ENCODE measurements around the gene SLX4IP. TPM values are rescaled to one million over a fixed set of nuclear protein-coding genes. Genes with fewer than 3 reads are reported as not detected.

The SLX4IP gene
- total RNA-seq, 1 experiment from 2014 or later = 7.4 TPM

DNA sequence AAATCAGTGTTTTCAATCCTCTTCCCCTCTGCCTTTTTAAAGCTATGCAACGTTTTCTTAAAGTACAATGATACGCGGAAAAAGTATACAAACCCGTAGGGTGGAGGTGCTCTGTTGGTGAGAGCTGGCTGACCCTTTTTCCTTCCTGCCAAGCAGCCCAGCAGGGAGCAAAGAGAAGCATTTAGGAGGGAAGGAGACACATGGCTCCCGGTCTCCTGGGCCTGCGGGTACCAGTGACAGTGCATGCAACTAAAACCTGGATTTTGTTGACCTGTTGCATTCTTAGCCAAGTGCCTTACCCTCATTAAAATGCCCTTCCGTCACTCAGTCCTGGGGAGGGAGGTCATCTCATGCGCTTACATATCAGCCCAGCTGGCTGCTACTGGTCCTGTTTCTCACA, 87.2 kb downstream of the SLX4IP start (continued):
- TF ChIP-seq RORB (CRISPR knock-in tag; IDR thresholded peaks at IDR 0.05) = no peak

DNA sequence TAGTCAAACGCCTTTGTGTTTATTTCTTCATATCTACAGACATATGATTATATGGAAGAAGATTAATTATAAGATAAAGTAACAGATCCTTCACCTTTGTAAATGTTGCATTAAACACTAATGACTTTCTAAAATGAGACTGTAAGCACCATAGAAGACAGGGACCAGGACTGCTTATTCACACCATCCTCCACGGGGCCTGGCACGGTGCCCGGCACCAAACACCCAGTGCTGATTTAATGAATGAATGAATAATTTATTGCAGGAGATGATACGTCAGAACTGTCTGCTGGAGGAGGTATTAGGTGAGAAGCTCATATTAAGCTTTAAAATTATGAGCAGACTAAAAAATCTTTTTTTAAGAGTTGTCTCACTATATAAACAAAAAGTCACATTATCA, 88.3 kb downstream of the SLX4IP start:
- TF ChIP-seq ZNF138 (CRISPR knock-in tag; conservative IDR thresholded peaks at IDR 0.05) (no peak), TP53 (CRISPR knock-in tag; IDR thresholded peaks at IDR 0.05) (no peak)
- TF ChIP-seq, protein P1, sequence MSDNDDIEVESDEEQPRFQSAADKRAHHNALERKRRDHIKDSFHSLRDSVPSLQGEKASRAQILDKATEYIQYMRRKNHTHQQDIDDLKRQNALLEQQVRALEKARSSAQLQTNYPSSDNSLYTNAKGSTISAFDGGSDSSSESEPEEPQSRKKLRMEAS (CRISPR knock-in tag; IDR thresholded peaks at IDR 0.05) = no peak
- Mint-ChIP-seq H3K27ac (0 out of 2 replicates have a peak overlapping the region, but pooled peaks have one; percentile 43), H3K36me3 (no peaks in the 10 kb centered on the region), H3K27me3 (ENCODE audit: low read depth) (no peaks in the 10 kb centered on the region), H3K9me3 (no peaks in the 10 kb centered on the region), H3K4me3 (no peak overlapping the region), H3K4me1 (peaks cover 48% of the 10 kb centered on the region)
- DNase-seq (ENCODE audit: low spot score) (no peak), ATAC-seq (no peak)
- CTCF ChIA-PET = interaction anchor here (1.0 kb wide), 1 partner anchor 13 kb away, joined by 4 read pairs; no protein-coding TSS in a partner anchor
- POLR2A ChIA-PET = interaction anchor here (1.3 kb wide), 1 partner anchor 89 kb away, joined by 4 read pairs; the partner anchor contains the start of genes MKKS and SLX4IP

DNA sequence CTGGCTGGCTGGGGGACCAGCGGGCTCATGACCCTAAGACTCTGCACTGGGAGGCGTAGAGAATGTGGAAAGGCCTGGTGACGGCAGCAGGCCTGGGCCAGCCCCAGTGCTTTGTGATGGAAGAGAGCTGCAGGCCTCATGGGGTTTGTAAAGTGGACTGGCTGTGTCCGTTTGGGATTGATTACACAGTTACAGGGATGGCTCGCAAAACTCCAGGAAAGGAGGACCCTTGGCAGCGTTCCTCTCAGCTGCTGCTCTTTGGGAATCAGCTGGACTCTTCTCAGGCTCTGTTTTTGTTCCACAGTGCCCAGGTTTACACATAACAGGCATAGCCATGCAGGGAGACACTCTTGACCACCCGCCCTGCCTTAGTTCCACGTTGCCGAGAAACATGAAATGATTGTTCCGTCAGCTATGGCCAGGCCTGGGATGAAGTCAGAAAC, 89.0 kb downstream of the SLX4IP start:
- no peaks in the 10 kb centered on the region for H3K9me3 Mint-ChIP-seq
- H3K27me3 Mint-ChIP-seq (ENCODE audit: low read depth) = no peaks in the 10 kb centered on the region
- peak overlapping the region; percentile 94 for H3K27ac Mint-ChIP-seq
- peaks cover 48% of the 10 kb centered on the region for H3K4me1 Mint-ChIP-seq
- DNase-seq (ENCODE audit: low spot score) (peak; percentile 70), ATAC-seq (peak; percentile 98)
- ChIA-PET CTCF (interaction anchor here (1.0 to 1.2 kb wide), 2 partner anchors 13 to 29 kb away, joined by 4 to 7 read pairs; no protein-coding TSS in a partner anchor), POLR2A (interaction anchor here (0.8 to 1.0 kb wide), 2 partner anchors 10 to 11 kb away, joined by 3 read pairs; no protein-coding TSS in a partner anchor)
- no peaks in the 10 kb centered on the region for H3K36me3 Mint-ChIP-seq
- 0 out of 2 replicates have a peak overlapping the region, but pooled peaks have one; percentile 26 for H3K4me3 Mint-ChIP-seq
- TF ChIP-seq TEAD1 (CRISPR knock-in tag; IDR thresholded peaks at IDR 0.05) (peak; percentile 16; the same call in 1 of the 2 replicates), SMAD4 (CRISPR knock-in tag; IDR thresholded peaks at IDR 0.05) (no peak), ZBTB21 (CRISPR knock-in tag; IDR thresholded peaks at IDR 0.05; ENCODE audit: borderline replicate concordance) (peak; percentile 68; the same call in 1 of the 2 replicates)
- TF ChIP-seq, protein P2, sequence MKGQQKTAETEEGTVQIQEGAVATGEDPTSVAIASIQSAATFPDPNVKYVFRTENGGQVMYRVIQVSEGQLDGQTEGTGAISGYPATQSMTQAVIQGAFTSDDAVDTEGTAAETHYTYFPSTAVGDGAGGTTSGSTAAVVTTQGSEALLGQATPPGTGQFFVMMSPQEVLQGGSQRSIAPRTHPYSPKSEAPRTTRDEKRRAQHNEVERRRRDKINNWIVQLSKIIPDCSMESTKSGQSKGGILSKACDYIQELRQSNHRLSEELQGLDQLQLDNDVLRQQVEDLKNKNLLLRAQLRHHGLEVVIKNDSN (CRISPR knock-in tag; IDR thresholded peaks at IDR 0.05) = no peak

DNA sequence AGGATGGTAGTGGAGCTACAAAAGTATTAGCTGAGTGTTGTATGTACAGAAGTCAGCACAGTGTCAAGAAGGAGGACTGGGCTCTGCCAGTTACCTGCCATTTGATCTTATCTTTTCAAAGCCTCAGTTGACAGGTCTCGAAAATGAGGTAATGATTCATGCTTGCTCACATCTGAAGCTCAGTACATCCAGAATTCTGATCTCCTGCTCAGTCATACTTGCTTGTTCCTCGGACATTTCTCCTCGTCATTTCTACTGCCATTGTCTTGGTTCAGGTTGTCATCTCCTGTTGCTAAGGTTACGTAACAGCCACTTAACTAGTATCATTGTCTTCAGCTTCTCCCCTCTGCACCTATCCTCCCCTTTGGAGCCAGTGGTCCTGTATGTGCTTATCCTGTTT, 89.5 kb downstream of the SLX4IP start:
- Mint-ChIP-seq H3K4me1 (peaks cover 48% of the 10 kb centered on the region), H3K4me3 (no peak overlapping the region), H3K27ac (0 out of 2 replicates have a peak overlapping the region, but pooled peaks have one; percentile 60), H3K27me3 (ENCODE audit: low read depth) (no peaks in the 10 kb centered on the region), H3K36me3 (no peaks in the 10 kb centered on the region), H3K9me3 (no peaks in the 10 kb centered on the region)
- DNase-seq (ENCODE audit: low spot score) (no peak), ATAC-seq (no peak)
- POLR2A ChIA-PET = interaction anchor here (0.8 to 1.0 kb wide), 2 partner anchors 10 to 11 kb away, joined by 3 read pairs; no protein-coding TSS in a partner anchor
- CTCF ChIA-PET = interaction anchor here (1.0 to 1.2 kb wide), 2 partner anchors 12 to 28 kb away, joined by 4 to 7 read pairs; no protein-coding TSS in a partner anchor
- TF ChIP-seq ZNF423 (CRISPR knock-in tag; IDR thresholded peaks at IDR 0.05) (no peak), FOXK1 (CRISPR knock-in tag; IDR thresholded peaks at IDR 0.05) (no peak), ZNF232 (CRISPR knock-in tag; IDR thresholded peaks at IDR 0.05) (no peak), MXD4 (CRISPR knock-in tag; IDR thresholded peaks at IDR 0.05; ENCODE audit: borderline replicate concordance) (no peak)

DNA sequence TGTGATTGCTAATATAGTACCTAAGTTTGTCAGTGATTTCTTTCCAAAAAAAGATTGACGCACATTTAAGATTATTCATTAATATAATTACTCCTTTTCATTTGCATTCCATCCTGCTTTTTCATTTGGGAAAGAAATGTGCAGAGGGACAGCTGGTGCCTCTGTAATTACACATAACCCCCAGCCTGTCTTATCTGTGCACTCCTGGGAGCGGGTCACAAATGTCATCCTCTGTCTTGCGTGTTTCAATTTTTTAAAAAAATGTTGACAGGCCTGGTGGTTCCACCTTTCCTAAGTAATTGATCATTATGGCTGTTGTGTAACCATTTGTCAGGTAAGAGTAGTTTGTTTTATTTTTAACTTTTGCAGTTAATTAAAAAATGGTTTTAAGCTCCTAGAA, 92.7 kb downstream of the SLX4IP start:
- ChIA-PET CTCF (no interaction called here), POLR2A (no interaction called here)
- H3K4me1 Mint-ChIP-seq = peaks cover 33% of the 10 kb centered on the region
- H3K36me3 Mint-ChIP-seq = no peaks in the 10 kb centered on the region
- no peak overlapping the region for H3K4me3 Mint-ChIP-seq
- H3K9me3 Mint-ChIP-seq = no peaks in the 10 kb centered on the region
- H3K27me3 Mint-ChIP-seq (ENCODE audit: low read depth) = no peaks in the 10 kb centered on the region
- DNase-seq (ENCODE audit: low spot score) = no peak
- TF ChIP-seq TEAD1 (CRISPR knock-in tag; IDR thresholded peaks at IDR 0.05) (no peak), FOXK1 (CRISPR knock-in tag; IDR thresholded peaks at IDR 0.05) (no peak), ZNF232 (CRISPR knock-in tag; IDR thresholded peaks at IDR 0.05) (no peak), ELF4 (CRISPR knock-in tag; IDR thresholded peaks at IDR 0.05; ENCODE audit: low read depth) (no peak), KAT7 (CRISPR knock-in tag; IDR thresholded peaks at IDR 0.05; ENCODE audit: borderline replicate concordance) (no peak), SMAD4 (CRISPR knock-in tag; IDR thresholded peaks at IDR 0.05) (no peak)
- TF ChIP-seq, protein P3, sequence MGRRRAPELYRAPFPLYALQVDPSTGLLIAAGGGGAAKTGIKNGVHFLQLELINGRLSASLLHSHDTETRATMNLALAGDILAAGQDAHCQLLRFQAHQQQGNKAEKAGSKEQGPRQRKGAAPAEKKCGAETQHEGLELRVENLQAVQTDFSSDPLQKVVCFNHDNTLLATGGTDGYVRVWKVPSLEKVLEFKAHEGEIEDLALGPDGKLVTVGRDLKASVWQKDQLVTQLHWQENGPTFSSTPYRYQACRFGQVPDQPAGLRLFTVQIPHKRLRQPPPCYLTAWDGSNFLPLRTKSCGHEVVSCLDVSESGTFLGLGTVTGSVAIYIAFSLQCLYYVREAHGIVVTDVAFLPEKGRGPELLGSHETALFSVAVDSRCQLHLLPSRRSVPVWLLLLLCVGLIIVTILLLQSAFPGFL (CRISPR knock-in tag; IDR thresholded peaks at IDR 0.05; ENCODE audit: borderline replicate concordance) = no peak
- TF ChIP-seq, protein P4, sequence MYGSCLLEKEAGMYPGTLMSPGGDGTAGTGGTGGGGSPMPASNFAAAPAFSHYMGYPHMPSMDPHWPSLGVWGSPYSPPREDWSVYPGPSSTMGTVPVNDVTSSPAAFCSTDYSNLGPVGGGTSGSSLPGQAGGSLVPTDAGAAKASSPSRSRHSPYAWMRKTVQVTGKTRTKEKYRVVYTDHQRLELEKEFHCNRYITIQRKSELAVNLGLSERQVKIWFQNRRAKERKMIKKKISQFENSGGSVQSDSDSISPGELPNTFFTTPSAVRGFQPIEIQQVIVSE (CRISPR knock-in tag; IDR thresholded peaks at IDR 0.05; ENCODE audit: borderline replicate concordance) = no peak
- TF ChIP-seq, protein P1 (CRISPR knock-in tag; IDR thresholded peaks at IDR 0.05) = no peak
- H3K27ac Mint-ChIP-seq = no peak overlapping the region
- ATAC-seq = no peak

Data from WTC11 (cell line).